GM12872 (cell line): ENCODE measurements around the gene ANKRD13B.

Source experiments
- CTCF ChIP-seq: IDR thresholded peaks from 3 replicates; pipeline ENCODE4 v1.5.1; 2011; ENCODE audit warnings: low read depth, mild to moderate bottlenecking, low read length, moderate library complexity; ENCODE audit not compliant: insufficient read depth

Gene ANKRD13B

GRCh38 chr17:29571486-29571882 lies 21.4 kb upstream of the ANKRD13B start:
- no peak for TF ChIP-seq CTCF

GRCh38 chr17:29571883-29572681 lies 20.9 kb upstream of the ANKRD13B start:
- no peak for TF ChIP-seq CTCF

- TF ChIP-seq CTCF: peak; percentile 79
These were observed 20.0 kb upstream of the ANKRD13B start for GRCh38 chr17:29572691-29573557.

- no peak for TF ChIP-seq CTCF
These were observed 19.4 kb upstream of the ANKRD13B start for GRCh38 chr17:29573558-29573869.

- TF ChIP-seq CTCF: no peak
These were observed 18.8 kb upstream of the ANKRD13B start for GRCh38 chr17:29573871-29574731.

GRCh38 chr17:29574732-29575510 lies 18.0 kb upstream of the ANKRD13B start:
- TF ChIP-seq CTCF: no peak
